Hepatocyte (in vitro differentiated cells): ENCODE results near the gene RSPO4. TPM values are rescaled to one million over a fixed set of nuclear protein-coding genes. Genes with fewer than 3 reads are reported as not detected.

Experiments used
- DNase-seq: peaks from one replicate; pipeline ENCODE4 v3.0.0-alpha.2; 2016; ENCODE audit warnings: low spot score
- H2AFZ ChIP-seq: fragments of 200-600 bp; sonication (generic); 2 replicates; pipeline ENCODE4 v1.6.0; 2016; ENCODE audit warnings: antibody characterized with exemption, mild to moderate bottlenecking
- H3K27ac ChIP-seq: fragments of 200-600 bp; sonication (generic); 2 replicates; pipeline ENCODE4 v1.5.1; 2016; ENCODE audit warnings: mild to moderate bottlenecking
- H3K27me3 ChIP-seq: fragments of 200-600 bp; sonication (generic); 2 replicates; pipeline ENCODE4 v1.6.1; 2016
- H3K36me3 ChIP-seq: fragments of 200-600 bp; sonication (generic); replicated peaks from 2 replicates; pipeline ENCODE4 v1.5.1; 2016; ENCODE audit warnings: low read depth; ENCODE audit not compliant: insufficient read depth
- H3K4me1 ChIP-seq: fragments of 200-600 bp; sonication (generic); 2 replicates; pipeline ENCODE4 v1.5.1; 2016; ENCODE audit warnings: mild to moderate bottlenecking, moderate library complexity; ENCODE audit not compliant: insufficient read depth
- H3K4me2 ChIP-seq: fragments of 200-600 bp; sonication (generic); 2 replicates; pipeline ENCODE4 v1.6.0; 2016
- H3K4me3 ChIP-seq: fragments of 200-600 bp; sonication (generic); 2 replicates; pipeline ENCODE4 v1.5.1; 2016; ENCODE audit warnings: mild to moderate bottlenecking
- H3K79me2 ChIP-seq: fragments of 200-600 bp; sonication (generic); 2 replicates; pipeline ENCODE4 v1.6.0; 2017; ENCODE audit warnings: mild to moderate bottlenecking
- H3K9me2 ChIP-seq: fragments of 200-600 bp; sonication (generic); replicated peaks from 2 replicates; pipeline ENCODE4 v1.6.0; 2017; ENCODE audit warnings: mild to moderate bottlenecking; ENCODE audit not compliant: insufficient read depth
- H3K9me3 ChIP-seq: fragments of 200-600 bp; sonication (generic); 2 replicates; pipeline ENCODE4 v1.5.1; 2016; ENCODE audit warnings: low read depth, mild to moderate bottlenecking
- H4K20me1 ChIP-seq: fragments of 200-600 bp; sonication (generic); 2 replicates; pipeline ENCODE4 v1.6.0; 2016; ENCODE audit warnings: mild to moderate bottlenecking; ENCODE audit not compliant: insufficient read depth, poor library complexity, severe bottlenecking
- CTCF ChIP-seq: fragments of 200-600 bp; sonication (generic); IDR thresholded peaks from 2 replicates; pipeline ENCODE4 v1.5.1; 2016; ENCODE audit warnings: antibody characterized with exemption, mild to moderate bottlenecking; ENCODE audit not compliant: poor library complexity
- EZH2 ChIP-seq: fragments of 200-600 bp; sonication (generic); IDR thresholded peaks from 2 replicates; pipeline ENCODE4 v1.6.1; 2016; ENCODE audit warnings: antibody characterized with exemption, mild to moderate bottlenecking, borderline replicate concordance
- EZH2phosphoT487 ChIP-seq: fragments of 200-600 bp; sonication (generic); IDR thresholded peaks from one replicate; pipeline ENCODE4 v1.6.1; 2018; ENCODE audit warnings: antibody characterized with exemption, mild to moderate bottlenecking, low read depth, moderate library complexity; ENCODE audit not compliant: unreplicated experiment, severe bottlenecking
- WGBS: methylation state at CpG from one replicate; pipeline ENCODE4 v1.1.6; 2016; ENCODE audit warnings: low lambda C conversion rate; ENCODE audit errors: missing lambda C conversion rate; 5-methylcytosine and 5-hydroxymethylcytosine counted together
- polyA plus RNA-seq: library from polyadenylated mRNA; unstranded; fragments of >200 nt; fragmentation: Nextera tagmentation; extraction: Ambion mirVana; gene quantifications from 2 replicates; pipeline ENCODE4 v1.2.1, GENCODE V29; 2016
- total RNA-seq: library from RNA; depleted of rRNA; stranded (reverse); fragments of >200 nt; gene quantifications from 2 replicates; pipeline ENCODE4 v1.2.3, GENCODE V29; 2014

The RSPO4 gene
- total and polyA plus RNA-seq, 2 experiments from 2014 or later = 0.41 to 0.57 TPM

GRCh38 chr20:951384-952169 is 50.5 kb downstream of the RSPO4 start:
- no peak overlapping the region for H3K27ac ChIP-seq
- no peak for TF ChIP-seq CTCF
- TF ChIP-seq EZH2 = no peak
- no peak for TF ChIP-seq EZH2phosphoT487
- no peak overlapping the region for H3K4me2 ChIP-seq
- H2AFZ ChIP-seq = no peak overlapping the region
- no peak for DNase-seq
- peaks cover 12% of the 10 kb centered on the region for H3K27me3 ChIP-seq
- no peaks in the 10 kb centered on the region for H3K79me2 ChIP-seq
- WGBS = 85% methylated on average over 21 of the region's 21 CpGs
- H3K4me3 ChIP-seq = no peak overlapping the region
- H3K9me2 ChIP-seq = no peaks in the 10 kb centered on the region
- no peaks in the 10 kb centered on the region for H3K9me3 ChIP-seq
- no peaks in the 10 kb centered on the region for H3K36me3 ChIP-seq
- no peaks in the 10 kb centered on the region for H3K4me1 ChIP-seq
- H4K20me1 ChIP-seq = no peaks in the 10 kb centered on the region

GRCh38 chr20:949717-950116 is 52.4 kb downstream of the RSPO4 start:
- no peak for DNase-seq
- 98% methylated on average over 7 of the region's 7 CpGs for WGBS

GRCh38 chr20:946826-947225 is 55.3 kb downstream of the RSPO4 start:
- Histone ChIP-seq H3K4me2 (no peak overlapping the region), H2AFZ (no peak overlapping the region), H3K4me3 (no peak overlapping the region), H3K36me3 (no peaks in the 10 kb centered on the region), H3K9me2 (no peaks in the 10 kb centered on the region), H3K4me1 (peaks cover 5% of the 10 kb centered on the region), H3K27me3 (peaks cover 4% of the 10 kb centered on the region), H4K20me1 (no peaks in the 10 kb centered on the region), H3K9me3 (no peaks in the 10 kb centered on the region), H3K79me2 (no peaks in the 10 kb centered on the region), H3K27ac (no peak overlapping the region)
- WGBS = 57% methylated on average over 8 of the region's 8 CpGs
- no peak for TF ChIP-seq EZH2phosphoT487
- TF ChIP-seq CTCF = no peak
- TF ChIP-seq EZH2 = no peak
- DNase-seq = no peak

More at GRCh38 chr20:949717-950116, 52.4 kb downstream of the RSPO4 start:
- TF ChIP-seq EZH2phosphoT487 (no peak), CTCF (no peak), EZH2 (no peak)
- no peak overlapping the region for H3K27ac ChIP-seq
- H2AFZ ChIP-seq = no peak overlapping the region
- H3K9me2 ChIP-seq = no peaks in the 10 kb centered on the region
- no peak overlapping the region for H3K4me3 ChIP-seq
- peaks cover 4% of the 10 kb centered on the region for H3K27me3 ChIP-seq
- H3K79me2 ChIP-seq = no peaks in the 10 kb centered on the region
- H3K36me3 ChIP-seq = no peaks in the 10 kb centered on the region
- H3K4me2 ChIP-seq = no peak overlapping the region
- peaks cover 5% of the 10 kb centered on the region for H3K4me1 ChIP-seq
- H4K20me1 ChIP-seq = no peaks in the 10 kb centered on the region
- no peaks in the 10 kb centered on the region for H3K9me3 ChIP-seq
